ENCODE results near the gene STON1.
"Not testable (repeated sequence)": the region's sequence is repeated elsewhere in the genome, so short reads cannot be mapped to it uniquely, and the experiment has no call there.

Gene STON1

GRCh38 chr2:48613211-48613610 is 83.3 kb downstream of the STON1 start:
- DNase-seq: no peak

GRCh38 chr2:48614581-48614980 is 84.6 kb downstream of the STON1 start:
- DNase-seq: not testable (repeated sequence)

- DNase-seq: no peak
Measured at GRCh38 chr2:48617618-48618017, 87.7 kb downstream of the STON1 start, which contains the start of gene GTF2A1L. Gene GTF2A1L, plus strand, starts transcription at chr2:48617856. Its CDS starts 19 bp downstream, at chr2:48617875.

- no peak for DNase-seq
Measured at GRCh38 chr2:48619526-48619925, 89.6 kb downstream of the STON1 start.

GRCh38 chr2:48620604-48621003 is 90.7 kb downstream of the STON1 start:
- no peak for DNase-seq

GRCh38 chr2:48622691-48623090 is 92.7 kb downstream of the STON1 start:
- DNase-seq: not testable (repeated sequence)

GRCh38 chr2:48624696-48625095 is 94.7 kb downstream of the STON1 start:
- no peak for DNase-seq

GRCh38 chr2:48626047-48626446 is 96.1 kb downstream of the STON1 start:
- no peak for DNase-seq

GRCh38 chr2:48633143-48633542 is 103.2 kb downstream of the STON1 start:
- no peak for DNase-seq

- no peak for DNase-seq
Measured at GRCh38 chr2:48635786-48636185, 105.8 kb downstream of the STON1 start.

GRCh38 chr2:48638261-48638660 is 108.3 kb downstream of the STON1 start:
- DNase-seq: no peak

Measured in anterior cingulate cortex (tissue), 58 donors.